ENCODE measurements around the gene P2RY14. TPM values are rescaled to one million over a fixed set of nuclear protein-coding genes. Genes with fewer than 3 reads are reported as not detected.

Gene P2RY14
- total RNA-seq, 2 donors from 2014 or later: not detected

GRCh38 chr3:151200586-151200985, 77.8 kb downstream of the P2RY14 start:
- Mint-ChIP-seq H3K4me3 (no peak overlapping the region), H3K4me1 (no peaks in the 10 kb centered on the region), H3K27me3 (ENCODE audit: insufficient read depth) (no peaks in the 10 kb centered on the region), H3K9me3 (no peaks in the 10 kb centered on the region), H3K27ac (no peak overlapping the region), H3K36me3 (ENCODE audit: low read depth) (no peaks in the 10 kb centered on the region)
- Histone ChIP-seq H3K36me3 (ENCODE audit: control insufficient read depth, insufficient read depth, low read length) (no peaks in the 10 kb centered on the region), H3K9ac (ENCODE audit: extremely low read depth, low read length, poor library complexity, severe bottlenecking) (no peak overlapping the region), H3K27ac (ENCODE audit: low read depth, low read length) (no peak overlapping the region), H3K27me3 (ENCODE audit: control insufficient read depth, insufficient read depth, low read length, poor library complexity, severe bottlenecking) (no peaks in the 10 kb centered on the region), H3K4me1 (ENCODE audit: control insufficient read depth, insufficient read depth, low read length) (no peaks in the 10 kb centered on the region), H3K9me3 (ENCODE audit: control insufficient read depth, low read length) (no peaks in the 10 kb centered on the region), H3K4me3 (ENCODE audit: low read length) (no peak overlapping the region)
- no peak for TF ChIP-seq CTCF (conservative IDR thresholded peaks at IDR 0.05)
- DNase-seq: no peak
- 93 to 100% methylated on average over 2 of the region's 2 CpGs for WGBS, 2 experiments (ENCODE audit: insufficient coverage in 1 of 2, insufficient read length in 1 of 2)

- Mint-ChIP-seq H3K4me1 (no peaks in the 10 kb centered on the region), H3K4me3 (no peak overlapping the region), H3K36me3 (ENCODE audit: low read depth) (no peaks in the 10 kb centered on the region), H3K27me3 (ENCODE audit: insufficient read depth) (no peaks in the 10 kb centered on the region), H3K27ac (no peak overlapping the region), H3K9me3 (no peaks in the 10 kb centered on the region)
- Histone ChIP-seq H3K4me1 (ENCODE audit: control insufficient read depth, insufficient read depth, low read length) (no peaks in the 10 kb centered on the region), H3K9me3 (ENCODE audit: control insufficient read depth, low read length) (no peaks in the 10 kb centered on the region), H3K36me3 (ENCODE audit: control insufficient read depth, insufficient read depth, low read length) (no peaks in the 10 kb centered on the region), H3K27me3 (ENCODE audit: control insufficient read depth, insufficient read depth, low read length, poor library complexity, severe bottlenecking) (no peaks in the 10 kb centered on the region), H3K4me3 (ENCODE audit: low read length) (no peak overlapping the region), H3K9ac (ENCODE audit: extremely low read depth, low read length, poor library complexity, severe bottlenecking) (no peak overlapping the region), H3K27ac (ENCODE audit: low read depth, low read length) (no peak overlapping the region)
- no peak for TF ChIP-seq CTCF (conservative IDR thresholded peaks at IDR 0.05)
- no peak for DNase-seq
- 91 to 100% methylated on average over 2 to 4 of the region's 4 CpGs for WGBS, 2 experiments (ENCODE audit: insufficient coverage in 1 of 2, insufficient read length in 1 of 2)
Observed at GRCh38 chr3:151199554-151200438, 78.5 kb downstream of the P2RY14 start.

GRCh38 chr3:151198849-151199248, 79.5 kb downstream of the P2RY14 start:
- no peaks in the 10 kb centered on the region for H3K36me3 Mint-ChIP-seq (ENCODE audit: low read depth)
- no peak for DNase-seq
- H3K27me3 Mint-ChIP-seq (ENCODE audit: insufficient read depth): no peaks in the 10 kb centered on the region
- no peaks in the 10 kb centered on the region for H3K9me3 ChIP-seq (ENCODE audit: control insufficient read depth, low read length)
- no peaks in the 10 kb centered on the region for H3K9me3 Mint-ChIP-seq
- WGBS, 2 experiments (ENCODE audit: insufficient coverage in 1 of 2, insufficient read length in 1 of 2): 94 to 97% methylated on average over 4 to 5 of the region's 5 CpGs
- no peak overlapping the region for H3K27ac ChIP-seq (ENCODE audit: low read depth, low read length)
- H3K4me3 ChIP-seq (ENCODE audit: low read length): no peak overlapping the region
- no peaks in the 10 kb centered on the region for H3K4me1 ChIP-seq (ENCODE audit: control insufficient read depth, insufficient read depth, low read length)
- H3K27ac Mint-ChIP-seq: no peak overlapping the region
- H3K4me1 Mint-ChIP-seq: no peaks in the 10 kb centered on the region
- no peaks in the 10 kb centered on the region for H3K27me3 ChIP-seq (ENCODE audit: control insufficient read depth, insufficient read depth, low read length, poor library complexity, severe bottlenecking)
- TF ChIP-seq CTCF (conservative IDR thresholded peaks at IDR 0.05): no peak
- no peaks in the 10 kb centered on the region for H3K36me3 ChIP-seq (ENCODE audit: control insufficient read depth, insufficient read depth, low read length)
- no peak overlapping the region for H3K9ac ChIP-seq (ENCODE audit: extremely low read depth, low read length, poor library complexity, severe bottlenecking)
- H3K4me3 Mint-ChIP-seq: no peak overlapping the region

All from endodermal cell (in vitro differentiated cells).